ENCODE measurements around the gene ME3.

GRCh38 chr11:86576946-86577624 lies 95.3 kb downstream of the ME3 start:
- TF ChIP-seq CTCF (IDR thresholded peaks at IDR 0.05) (no peak), EP300 (IDR thresholded peaks at IDR 0.05) (no peak)
